ENCODE measurements around the gene TMEM98.

TMEM98 gene

DNA sequence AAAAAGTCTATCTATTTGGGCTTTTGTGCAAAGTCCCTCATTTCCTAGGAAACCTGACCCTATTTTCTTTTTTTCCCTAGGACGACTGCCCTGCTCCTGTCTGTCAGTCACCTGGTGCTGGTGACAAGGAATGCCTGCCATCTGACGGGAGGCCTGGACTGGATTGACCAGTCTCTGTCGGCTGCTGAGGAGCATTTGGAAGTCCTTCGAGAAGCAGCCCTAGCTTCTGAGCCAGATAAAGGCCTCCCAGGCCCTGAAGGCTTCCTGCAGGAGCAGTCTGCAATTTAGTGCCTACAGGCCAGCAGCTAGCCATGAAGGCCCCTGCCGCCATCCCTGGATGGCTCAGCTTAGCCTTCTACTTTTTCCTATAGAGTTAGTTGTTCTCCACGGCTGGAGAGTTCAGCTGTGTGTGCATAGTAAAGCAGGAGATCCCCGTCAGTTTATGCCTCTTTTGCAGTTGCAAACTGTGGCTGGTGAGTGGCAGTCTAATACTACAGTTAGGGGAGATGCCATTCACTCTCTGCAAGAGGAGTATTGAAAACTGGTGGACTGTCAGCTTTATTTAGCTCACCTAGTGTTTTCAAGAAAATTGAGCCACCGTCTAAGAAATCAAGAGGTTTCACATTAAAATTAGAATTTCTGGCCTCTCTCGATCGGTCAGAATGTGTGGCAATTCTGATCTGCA, 12.9 kb downstream of the TMEM98 start:
- TF ChIP-seq, protein P1, sequence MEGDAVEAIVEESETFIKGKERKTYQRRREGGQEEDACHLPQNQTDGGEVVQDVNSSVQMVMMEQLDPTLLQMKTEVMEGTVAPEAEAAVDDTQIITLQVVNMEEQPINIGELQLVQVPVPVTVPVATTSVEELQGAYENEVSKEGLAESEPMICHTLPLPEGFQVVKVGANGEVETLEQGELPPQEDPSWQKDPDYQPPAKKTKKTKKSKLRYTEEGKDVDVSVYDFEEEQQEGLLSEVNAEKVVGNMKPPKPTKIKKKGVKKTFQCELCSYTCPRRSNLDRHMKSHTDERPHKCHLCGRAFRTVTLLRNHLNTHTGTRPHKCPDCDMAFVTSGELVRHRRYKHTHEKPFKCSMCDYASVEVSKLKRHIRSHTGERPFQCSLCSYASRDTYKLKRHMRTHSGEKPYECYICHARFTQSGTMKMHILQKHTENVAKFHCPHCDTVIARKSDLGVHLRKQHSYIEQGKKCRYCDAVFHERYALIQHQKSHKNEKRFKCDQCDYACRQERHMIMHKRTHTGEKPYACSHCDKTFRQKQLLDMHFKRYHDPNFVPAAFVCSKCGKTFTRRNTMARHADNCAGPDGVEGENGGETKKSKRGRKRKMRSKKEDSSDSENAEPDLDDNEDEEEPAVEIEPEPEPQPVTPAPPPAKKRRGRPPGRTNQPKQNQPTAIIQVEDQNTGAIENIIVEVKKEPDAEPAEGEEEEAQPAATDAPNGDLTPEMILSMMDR (IDR thresholded peaks at IDR 0.05), result no peak
- H3K27ac ChIP-seq, result no peak overlapping the region
- no peaks in the 10 kb centered on the region for H3K9me3 ChIP-seq
- no peaks in the 10 kb centered on the region for H3K27me3 ChIP-seq
- no peak overlapping the region for H3K4me3 ChIP-seq (ENCODE audit: low read depth in 1 of 2, low read length in 1 of 2)
- H3K4me1 ChIP-seq (ENCODE audit: control insufficient read depth in 1 of 2, insufficient read depth in 1 of 2, low read depth in 1 of 2, low read length in 1 of 2), result no peaks in the 10 kb centered on the region
- no peaks in the 10 kb centered on the region for H3K36me3 ChIP-seq

DNA sequence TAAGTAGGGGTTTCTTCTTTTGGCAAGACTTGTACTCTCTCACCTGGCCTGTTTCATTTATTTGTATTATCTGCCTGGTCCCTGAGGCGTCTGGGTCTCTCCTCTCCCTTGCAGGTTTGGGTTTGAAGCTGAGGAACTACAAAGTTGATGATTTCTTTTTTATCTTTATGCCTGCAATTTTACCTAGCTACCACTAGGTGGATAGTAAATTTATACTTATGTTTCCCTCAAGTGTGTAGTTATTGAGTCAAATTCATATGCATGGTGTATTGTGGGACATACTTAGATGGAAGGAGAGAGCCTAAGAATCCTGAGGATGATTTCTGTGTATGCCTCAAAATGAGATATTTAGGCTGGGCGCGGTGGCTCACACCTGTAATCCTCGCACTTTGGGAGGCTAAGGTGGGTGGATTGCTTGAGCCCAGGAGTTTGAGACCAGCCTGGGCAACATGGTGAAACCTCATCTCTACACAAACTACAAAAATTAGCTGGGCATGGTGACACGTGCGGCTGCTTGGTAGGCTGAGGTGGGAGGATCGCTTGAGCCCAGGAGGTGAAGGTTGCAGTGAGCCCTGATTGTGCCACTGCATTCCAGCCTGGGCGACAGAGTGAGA, 13.6 kb downstream of the TMEM98 start:
- H3K36me3 ChIP-seq, result no peaks in the 10 kb centered on the region
- H3K4me1 ChIP-seq (ENCODE audit: control insufficient read depth in 1 of 2, insufficient read depth in 1 of 2, low read depth in 1 of 2, low read length in 1 of 2), result no peaks in the 10 kb centered on the region
- H3K9me3 ChIP-seq, result no peaks in the 10 kb centered on the region
- TF ChIP-seq, protein P1 (IDR thresholded peaks at IDR 0.05), result no peak
- no peaks in the 10 kb centered on the region for H3K27me3 ChIP-seq
- H3K4me3 ChIP-seq (ENCODE audit: low read depth in 1 of 2, low read length in 1 of 2), result no peak overlapping the region
- H3K27ac ChIP-seq, result no peak overlapping the region

DNA sequence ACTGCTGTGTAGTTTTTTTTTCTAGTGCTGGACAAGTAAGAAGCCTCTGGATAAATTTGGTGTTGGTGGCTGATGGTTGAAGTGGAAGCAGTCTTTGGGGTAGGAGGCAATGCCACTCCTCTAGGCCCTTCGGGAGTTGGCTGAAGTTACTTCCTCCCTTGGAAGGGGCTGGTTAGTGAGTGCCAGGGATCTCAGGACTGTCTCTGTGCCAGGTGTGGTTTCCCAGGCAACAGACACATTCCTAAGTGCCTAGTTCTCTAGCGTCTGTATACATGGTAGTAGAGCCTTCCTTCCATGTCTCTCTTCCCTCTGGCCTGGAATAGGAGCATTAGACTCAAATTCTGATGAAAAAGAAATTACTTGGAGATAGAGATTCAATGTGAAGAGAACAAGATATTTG, 15.3 kb downstream of the TMEM98 start:
- Histone ChIP-seq H3K27me3 (no peaks in the 10 kb centered on the region), H3K27ac (no peak overlapping the region), H3K4me3 (ENCODE audit: low read depth in 1 of 2, low read length in 1 of 2) (no peak overlapping the region), H3K9me3 (no peaks in the 10 kb centered on the region), H3K4me1 (ENCODE audit: control insufficient read depth in 1 of 2, insufficient read depth in 1 of 2, low read depth in 1 of 2, low read length in 1 of 2) (no peaks in the 10 kb centered on the region), H3K36me3 (no peaks in the 10 kb centered on the region)
- TF ChIP-seq, protein P1 (IDR thresholded peaks at IDR 0.05), result no peak

DNA sequence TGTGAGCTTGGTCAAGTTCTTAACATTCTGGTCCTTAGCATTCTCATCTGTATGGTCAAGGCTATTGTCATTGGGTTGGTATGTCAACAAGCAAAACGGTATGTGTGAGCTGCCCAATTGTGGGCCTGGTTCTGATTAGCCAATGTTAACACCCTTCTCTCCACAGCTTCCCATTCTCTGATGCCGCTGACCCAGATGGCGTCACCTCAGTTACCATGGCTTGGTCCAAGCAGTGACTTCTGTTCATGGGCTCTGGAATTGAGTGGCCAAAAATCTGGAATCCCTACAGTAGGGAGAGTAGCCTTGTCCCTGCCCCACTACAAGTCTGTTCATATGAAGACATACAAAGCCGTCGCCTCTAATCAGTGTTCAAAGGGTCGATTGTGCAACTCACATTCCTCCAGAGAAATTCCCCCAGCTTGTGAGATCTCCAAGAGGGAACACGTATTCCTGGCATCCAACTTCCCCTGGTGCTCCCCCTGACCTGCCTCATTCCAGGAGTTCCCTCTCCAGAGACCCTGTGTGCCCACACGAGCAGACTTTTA, 15.8 kb downstream of the TMEM98 start:
- Histone ChIP-seq H3K36me3 (no peaks in the 10 kb centered on the region), H3K4me3 (ENCODE audit: low read depth in 1 of 2, low read length in 1 of 2) (no peak overlapping the region), H3K27me3 (no peaks in the 10 kb centered on the region), H3K27ac (no peak overlapping the region), H3K9me3 (no peaks in the 10 kb centered on the region), H3K4me1 (ENCODE audit: control insufficient read depth in 1 of 2, insufficient read depth in 1 of 2, low read depth in 1 of 2, low read length in 1 of 2) (no peaks in the 10 kb centered on the region)
- TF ChIP-seq, protein P1 (IDR thresholded peaks at IDR 0.05), result no peak

DNA sequence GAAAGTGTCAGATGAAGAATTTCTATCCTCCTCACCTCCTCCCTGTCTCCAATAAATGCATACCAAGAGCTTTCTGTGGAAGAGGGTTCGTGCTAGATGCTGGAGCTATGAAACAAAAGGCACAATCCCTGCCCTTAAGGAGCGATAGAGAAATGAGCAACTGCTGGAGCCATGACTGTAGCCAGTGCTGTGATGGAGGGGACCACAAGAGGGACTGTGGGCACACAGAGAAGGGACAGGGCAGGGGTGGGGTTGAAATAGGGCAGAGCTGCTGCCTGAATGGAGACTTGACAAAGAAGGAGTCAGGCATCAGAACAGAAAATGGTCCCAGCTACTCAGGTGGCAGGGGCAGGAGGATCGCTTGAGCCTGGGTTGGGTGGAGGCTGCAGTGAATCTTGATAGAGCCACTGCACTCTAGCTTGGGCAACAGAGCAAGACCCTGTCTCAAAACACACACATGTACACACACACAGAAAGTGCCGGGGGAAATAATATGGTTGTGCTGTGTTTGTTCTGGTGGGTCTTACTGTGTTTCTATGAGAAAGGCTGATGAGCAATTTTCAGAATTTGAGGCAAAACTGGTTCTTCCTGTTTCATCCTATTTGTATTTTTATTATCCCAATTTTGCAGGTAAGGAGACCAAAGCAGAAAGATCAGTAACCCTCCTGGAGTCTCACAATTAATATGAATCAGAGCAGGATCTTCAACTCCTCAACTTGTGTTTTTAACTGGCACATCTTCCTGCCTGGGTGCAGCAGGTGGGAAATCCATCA, 16.5 kb downstream of the TMEM98 start:
- no peak overlapping the region for H3K27ac ChIP-seq
- TF ChIP-seq, protein P1 (IDR thresholded peaks at IDR 0.05), result no peak

More for the DNA sequence above, 16.5 kb downstream of the TMEM98 start:
- Histone ChIP-seq H3K27me3 (no peaks in the 10 kb centered on the region), H3K36me3 (no peaks in the 10 kb centered on the region), H3K9me3 (no peaks in the 10 kb centered on the region), H3K4me1 (ENCODE audit: control insufficient read depth in 1 of 2, insufficient read depth in 1 of 2, low read depth in 1 of 2, low read length in 1 of 2) (no peaks in the 10 kb centered on the region), H3K4me3 (ENCODE audit: low read depth in 1 of 2, low read length in 1 of 2) (no peak overlapping the region)
